Cortex of kidney (tissue), 1 donor: ENCODE measurements around the gene HSPA5.
"Not testable (repeated sequence)": the region's sequence is repeated elsewhere in the genome, so short reads cannot be mapped to it uniquely, and the experiment has no call there.

Experiments used
- DNase-seq: peaks from one replicate; lab custom pipeline; 2025; lab: John Stamatoyannopoulos, UW

The HSPA5 gene

GRCh38 chr9:125241863-125242739, 958 bp upstream of the HSPA5 start:
- DNase-seq, result no peak

GRCh38 chr9:125240649-125240999, 519 bp downstream of the HSPA5 start:
- no peak for DNase-seq

GRCh38 chr9:125239631-125240597, 1.2 kb downstream of the HSPA5 start:
- DNase-seq, result no peak

GRCh38 chr9:125238915-125239446, 2.2 kb downstream of the HSPA5 start:
- DNase-seq, result no peak

- no peak for DNase-seq
Measured at GRCh38 chr9:125238127-125238914, 2.8 kb downstream of the HSPA5 start.

GRCh38 chr9:125236520-125237159, 4.5 kb downstream of the HSPA5 start:
- not testable (repeated sequence) for DNase-seq

GRCh38 chr9:125235804-125236519, 5.2 kb downstream of the HSPA5 start:
- no peak for DNase-seq

- DNase-seq, result not testable (repeated sequence)
Measured at GRCh38 chr9:125234099-125234498, 7.0 kb downstream of the HSPA5 start.

- no peak for DNase-seq
Measured at GRCh38 chr9:125233678-125234077, 7.5 kb downstream of the HSPA5 start.

- DNase-seq, result no peak
Measured at GRCh38 chr9:125227761-125228160, 13.4 kb downstream of the HSPA5 start.

GRCh38 chr9:125224858-125225257, 16.3 kb downstream of the HSPA5 start:
- DNase-seq, result not testable (repeated sequence)

- DNase-seq, result no peak
Measured at GRCh38 chr9:125218621-125219020, 22.5 kb downstream of the HSPA5 start.

GRCh38 chr9:125214186-125214585, 27.0 kb downstream of the HSPA5 start:
- no peak for DNase-seq

- no peak for DNase-seq
Measured at GRCh38 chr9:125204477-125204876, 36.7 kb downstream of the HSPA5 start.

- no peak for DNase-seq
Measured at GRCh38 chr9:125202846-125203618, 38.1 kb downstream of the HSPA5 start.

- DNase-seq, result peak; percentile 32
Measured at GRCh38 chr9:125200216-125201047, 40.7 kb downstream of the HSPA5 start, which contains the start of gene RABEPK. Gene RABEPK (plus strand): TSS chr9:125200542. CDS start chr9:125203014, 2,472 bp downstream.

- DNase-seq, result not testable (repeated sequence)
Measured at GRCh38 chr9:125195591-125195990, 45.6 kb downstream of the HSPA5 start.

- DNase-seq, result not testable (repeated sequence)
Measured at GRCh38 chr9:125194466-125194865, 46.7 kb downstream of the HSPA5 start.
